OCI-LY3 (cell line): Measurements from ENCODE around the gene IPMK.

ENCODE experiments used
- EZH2phosphoT487 ChIP-seq: fragments of 200-600 bp; shearing (Covaris generic); IDR thresholded peaks from 2 replicates; pipeline ENCODE4 v1.6.1; 2018; ENCODE audit warnings: antibody characterized with exemption, mixed run types, low read depth
- TF ChIP-seq, protein P1 (sequence below): fragments of 200-600, 300-600 bp; sonication (generic); IDR thresholded peaks from 2 replicates; pipeline ENCODE4 v1.5.1; 2014; ENCODE audit warnings: antibody characterized with exemption, low read length, low read depth

DNA sequence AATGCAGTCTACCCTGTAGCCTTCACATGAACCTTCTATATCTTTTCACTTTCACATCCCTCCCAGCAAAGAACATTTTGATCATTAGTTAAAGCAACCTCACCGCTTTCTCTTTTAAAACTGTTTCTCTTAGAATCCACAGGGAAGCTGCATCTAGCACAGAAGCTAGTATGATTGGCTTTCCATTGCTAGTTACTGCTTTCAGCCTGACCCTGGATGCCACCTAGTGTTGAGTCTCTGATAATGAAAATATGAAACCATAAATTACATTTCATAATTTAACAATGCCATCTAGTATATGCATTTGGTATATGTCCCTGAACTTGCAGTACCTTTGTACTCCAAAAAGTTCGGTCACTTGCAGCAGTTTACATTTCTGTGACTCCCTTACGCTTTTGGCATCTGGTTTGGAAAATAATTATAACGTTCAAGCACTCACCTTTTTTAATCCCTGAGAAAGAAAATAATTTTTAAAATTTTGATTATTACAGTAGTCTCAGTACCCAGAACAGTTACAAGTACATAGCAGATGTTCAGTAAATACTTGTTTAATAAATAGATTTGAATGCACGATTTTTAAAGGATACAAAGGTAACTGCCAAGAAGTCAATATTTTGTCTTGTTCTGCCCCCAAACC lies 24.0 kb upstream of the IPMK start:
- no peak for TF ChIP-seq EZH2phosphoT487
- TF ChIP-seq, protein P1, sequence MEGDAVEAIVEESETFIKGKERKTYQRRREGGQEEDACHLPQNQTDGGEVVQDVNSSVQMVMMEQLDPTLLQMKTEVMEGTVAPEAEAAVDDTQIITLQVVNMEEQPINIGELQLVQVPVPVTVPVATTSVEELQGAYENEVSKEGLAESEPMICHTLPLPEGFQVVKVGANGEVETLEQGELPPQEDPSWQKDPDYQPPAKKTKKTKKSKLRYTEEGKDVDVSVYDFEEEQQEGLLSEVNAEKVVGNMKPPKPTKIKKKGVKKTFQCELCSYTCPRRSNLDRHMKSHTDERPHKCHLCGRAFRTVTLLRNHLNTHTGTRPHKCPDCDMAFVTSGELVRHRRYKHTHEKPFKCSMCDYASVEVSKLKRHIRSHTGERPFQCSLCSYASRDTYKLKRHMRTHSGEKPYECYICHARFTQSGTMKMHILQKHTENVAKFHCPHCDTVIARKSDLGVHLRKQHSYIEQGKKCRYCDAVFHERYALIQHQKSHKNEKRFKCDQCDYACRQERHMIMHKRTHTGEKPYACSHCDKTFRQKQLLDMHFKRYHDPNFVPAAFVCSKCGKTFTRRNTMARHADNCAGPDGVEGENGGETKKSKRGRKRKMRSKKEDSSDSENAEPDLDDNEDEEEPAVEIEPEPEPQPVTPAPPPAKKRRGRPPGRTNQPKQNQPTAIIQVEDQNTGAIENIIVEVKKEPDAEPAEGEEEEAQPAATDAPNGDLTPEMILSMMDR, result peak; percentile 68
